ENCODE data around the gene UNC13B. TPM values are rescaled to one million over a fixed set of nuclear protein-coding genes. Genes with fewer than 3 reads are reported as not detected.

UNC13B gene
- total RNA-seq, 1 experiment from 2014 or later, result 19.7 TPM

- CTCF ChIA-PET, result no interaction called here
- intact Hi-C loops (cut with micrococcal nuclease; ENCODE audit: unreplicated experiment), result no loop called here
- Histone ChIP-seq H3K9me3 (no peaks in the 10 kb centered on the region), H3K4me3 (ENCODE audit: low read depth, low read length) (no peak overlapping the region), H3K27me3 (replicated peaks; ENCODE audit: control insufficient read depth, insufficient read depth, low read length) (no peaks in the 10 kb centered on the region), H3K36me3 (ENCODE audit: control insufficient read depth, insufficient read depth, low read length) (no peaks in the 10 kb centered on the region), H3K4me1 (peaks cover 5% of the 10 kb centered on the region)
- H3K4me1 Mint-ChIP-seq (ENCODE audit: low read depth, unreplicated experiment), result peaks cover 6% of the 10 kb centered on the region
- H3K9me3 Mint-ChIP-seq (ENCODE audit: unreplicated experiment), result no peaks in the 10 kb centered on the region
- no peak overlapping the region for H3K27ac Mint-ChIP-seq (ENCODE audit: unreplicated experiment)
- TF ChIP-seq, protein P1, sequence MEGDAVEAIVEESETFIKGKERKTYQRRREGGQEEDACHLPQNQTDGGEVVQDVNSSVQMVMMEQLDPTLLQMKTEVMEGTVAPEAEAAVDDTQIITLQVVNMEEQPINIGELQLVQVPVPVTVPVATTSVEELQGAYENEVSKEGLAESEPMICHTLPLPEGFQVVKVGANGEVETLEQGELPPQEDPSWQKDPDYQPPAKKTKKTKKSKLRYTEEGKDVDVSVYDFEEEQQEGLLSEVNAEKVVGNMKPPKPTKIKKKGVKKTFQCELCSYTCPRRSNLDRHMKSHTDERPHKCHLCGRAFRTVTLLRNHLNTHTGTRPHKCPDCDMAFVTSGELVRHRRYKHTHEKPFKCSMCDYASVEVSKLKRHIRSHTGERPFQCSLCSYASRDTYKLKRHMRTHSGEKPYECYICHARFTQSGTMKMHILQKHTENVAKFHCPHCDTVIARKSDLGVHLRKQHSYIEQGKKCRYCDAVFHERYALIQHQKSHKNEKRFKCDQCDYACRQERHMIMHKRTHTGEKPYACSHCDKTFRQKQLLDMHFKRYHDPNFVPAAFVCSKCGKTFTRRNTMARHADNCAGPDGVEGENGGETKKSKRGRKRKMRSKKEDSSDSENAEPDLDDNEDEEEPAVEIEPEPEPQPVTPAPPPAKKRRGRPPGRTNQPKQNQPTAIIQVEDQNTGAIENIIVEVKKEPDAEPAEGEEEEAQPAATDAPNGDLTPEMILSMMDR (IDR thresholded peaks at IDR 0.05; ENCODE audit: insufficient read depth in 1 of 2, low read depth in 1 of 2, low read length in 1 of 2, severe bottlenecking in 1 of 2, unreplicated experiment in 1 of 2), result no peak
- POLR2A ChIA-PET, result no interaction called here
- H3K36me3 Mint-ChIP-seq (ENCODE audit: insufficient read depth, unreplicated experiment), result no peaks in the 10 kb centered on the region
- H3K27me3 Mint-ChIP-seq (ENCODE audit: insufficient read depth, unreplicated experiment), result no peaks in the 10 kb centered on the region
- no peak overlapping the region for H3K4me3 Mint-ChIP-seq (ENCODE audit: unreplicated experiment)
- no TSS peak for BruUV-seq (replicated peaks)
- DNase-seq, result no peak
Observed at GRCh38 chr9:35262064-35262463, 100.3 kb downstream of the UNC13B start.

GRCh38 chr9:35267710-35268109, 105.9 kb downstream of the UNC13B start:
- BruUV-seq (replicated peaks), result no TSS peak
- ChIA-PET CTCF (no interaction called here), POLR2A (no interaction called here)
- intact Hi-C loops (cut with micrococcal nuclease; ENCODE audit: unreplicated experiment), result no loop called here
- Histone ChIP-seq H3K4me3 (ENCODE audit: low read depth, low read length) (no peak overlapping the region), H3K36me3 (ENCODE audit: control insufficient read depth, insufficient read depth, low read length) (no peaks in the 10 kb centered on the region), H3K27me3 (replicated peaks; ENCODE audit: control insufficient read depth, insufficient read depth, low read length) (no peaks in the 10 kb centered on the region), H3K4me1 (peaks cover 4% of the 10 kb centered on the region; the same call in 1 of the 2 replicates), H3K9me3 (no peaks in the 10 kb centered on the region)
- Mint-ChIP-seq H3K4me3 (ENCODE audit: unreplicated experiment) (no peak overlapping the region), H3K9me3 (ENCODE audit: unreplicated experiment) (no peaks in the 10 kb centered on the region), H3K27ac (ENCODE audit: unreplicated experiment) (no peak overlapping the region), H3K36me3 (ENCODE audit: insufficient read depth, unreplicated experiment) (no peaks in the 10 kb centered on the region), H3K4me1 (ENCODE audit: low read depth, unreplicated experiment) (no peaks in the 10 kb centered on the region), H3K27me3 (ENCODE audit: insufficient read depth, unreplicated experiment) (no peaks in the 10 kb centered on the region)
- DNase-seq, result no peak
- TF ChIP-seq, protein P1 (IDR thresholded peaks at IDR 0.05; ENCODE audit: insufficient read depth in 1 of 2, low read depth in 1 of 2, low read length in 1 of 2, severe bottlenecking in 1 of 2, unreplicated experiment in 1 of 2), result no peak

GRCh38 chr9:35269919-35270318, 108.1 kb downstream of the UNC13B start:
- no peak overlapping the region for H3K4me3 Mint-ChIP-seq (ENCODE audit: unreplicated experiment)
- intact Hi-C loops (cut with micrococcal nuclease; ENCODE audit: unreplicated experiment), result no loop called here
- no peaks in the 10 kb centered on the region for H3K9me3 ChIP-seq
- H3K4me1 ChIP-seq, result peaks cover 4% of the 10 kb centered on the region; the same call in 1 of the 2 replicates
- H3K4me1 Mint-ChIP-seq (ENCODE audit: low read depth, unreplicated experiment), result no peaks in the 10 kb centered on the region
- H3K4me3 ChIP-seq (ENCODE audit: low read depth, low read length), result no peak overlapping the region
- no TSS peak for BruUV-seq (replicated peaks)
- no peak for DNase-seq
- ChIA-PET CTCF (no interaction called here), POLR2A (no interaction called here)
- H3K27me3 ChIP-seq (replicated peaks; ENCODE audit: control insufficient read depth, insufficient read depth, low read length), result no peaks in the 10 kb centered on the region
- H3K36me3 Mint-ChIP-seq (ENCODE audit: insufficient read depth, unreplicated experiment), result no peaks in the 10 kb centered on the region
- no peak overlapping the region for H3K27ac Mint-ChIP-seq (ENCODE audit: unreplicated experiment)
- H3K27me3 Mint-ChIP-seq (ENCODE audit: insufficient read depth, unreplicated experiment), result no peaks in the 10 kb centered on the region
- TF ChIP-seq, protein P1 (IDR thresholded peaks at IDR 0.05; ENCODE audit: insufficient read depth in 1 of 2, low read depth in 1 of 2, low read length in 1 of 2, severe bottlenecking in 1 of 2, unreplicated experiment in 1 of 2), result no peak
- no peaks in the 10 kb centered on the region for H3K36me3 ChIP-seq (ENCODE audit: control insufficient read depth, insufficient read depth, low read length)
- no peaks in the 10 kb centered on the region for H3K9me3 Mint-ChIP-seq (ENCODE audit: unreplicated experiment)

Measured in Caco-2 (cell line).